Neural progenitor cell (in vitro differentiated cells): Measurements from ENCODE around the gene FILIP1.

Experiments
- EZH2 ChIP-seq: fragments of 200-600 bp; sonication (generic); IDR thresholded peaks from 2 replicates; pipeline ENCODE4 v1.6.1; 2017; ENCODE audit warnings: antibody characterized with exemption, mild to moderate bottlenecking, moderate library complexity
- EZH2phosphoT487 ChIP-seq: fragments of 200-600 bp; sonication (generic); IDR thresholded peaks from 2 replicates; pipeline ENCODE4 v1.6.1; 2017; ENCODE audit warnings: antibody characterized with exemption
- TF ChIP-seq, protein P1 (sequence below): fragments of 200-600 bp; sonication (generic); IDR thresholded peaks from 2 replicates; pipeline ENCODE4 v1.5.1; 2017; ENCODE audit warnings: antibody characterized with exemption, mild to moderate bottlenecking

- TF ChIP-seq, protein P1, sequence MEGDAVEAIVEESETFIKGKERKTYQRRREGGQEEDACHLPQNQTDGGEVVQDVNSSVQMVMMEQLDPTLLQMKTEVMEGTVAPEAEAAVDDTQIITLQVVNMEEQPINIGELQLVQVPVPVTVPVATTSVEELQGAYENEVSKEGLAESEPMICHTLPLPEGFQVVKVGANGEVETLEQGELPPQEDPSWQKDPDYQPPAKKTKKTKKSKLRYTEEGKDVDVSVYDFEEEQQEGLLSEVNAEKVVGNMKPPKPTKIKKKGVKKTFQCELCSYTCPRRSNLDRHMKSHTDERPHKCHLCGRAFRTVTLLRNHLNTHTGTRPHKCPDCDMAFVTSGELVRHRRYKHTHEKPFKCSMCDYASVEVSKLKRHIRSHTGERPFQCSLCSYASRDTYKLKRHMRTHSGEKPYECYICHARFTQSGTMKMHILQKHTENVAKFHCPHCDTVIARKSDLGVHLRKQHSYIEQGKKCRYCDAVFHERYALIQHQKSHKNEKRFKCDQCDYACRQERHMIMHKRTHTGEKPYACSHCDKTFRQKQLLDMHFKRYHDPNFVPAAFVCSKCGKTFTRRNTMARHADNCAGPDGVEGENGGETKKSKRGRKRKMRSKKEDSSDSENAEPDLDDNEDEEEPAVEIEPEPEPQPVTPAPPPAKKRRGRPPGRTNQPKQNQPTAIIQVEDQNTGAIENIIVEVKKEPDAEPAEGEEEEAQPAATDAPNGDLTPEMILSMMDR, result no peak
- TF ChIP-seq EZH2phosphoT487, result no peak
- no peak for TF ChIP-seq EZH2
Measured at GRCh38 chr6:75267461-75267860, 226.1 kb downstream of the FILIP1 start.
